ENCODE measurements around the gene EPHA8.

DNA sequence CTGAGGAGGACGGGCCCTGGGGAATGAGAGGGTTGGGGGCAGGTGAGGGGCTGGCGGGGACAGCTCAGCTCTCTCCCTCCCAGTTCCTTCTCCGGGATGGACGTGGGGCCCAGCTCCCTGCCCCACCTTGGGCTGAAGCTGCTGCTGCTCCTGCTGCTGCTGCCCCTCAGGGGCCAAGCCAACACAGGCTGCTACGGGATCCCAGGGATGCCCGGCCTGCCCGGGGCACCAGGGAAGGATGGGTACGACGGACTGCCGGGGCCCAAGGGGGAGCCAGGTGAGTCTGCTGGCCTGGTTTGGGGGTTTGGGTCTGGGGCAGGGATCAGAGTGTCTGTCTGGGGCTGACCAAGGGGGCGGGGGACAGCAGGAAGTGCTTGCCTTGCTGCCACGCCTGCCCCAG, 80.6 kb downstream of the EPHA8 start:
- TF ChIP-seq POLR2AphosphoS5 (IDR thresholded peaks at IDR 0.05), result no peak
- TF ChIP-seq, protein P1, sequence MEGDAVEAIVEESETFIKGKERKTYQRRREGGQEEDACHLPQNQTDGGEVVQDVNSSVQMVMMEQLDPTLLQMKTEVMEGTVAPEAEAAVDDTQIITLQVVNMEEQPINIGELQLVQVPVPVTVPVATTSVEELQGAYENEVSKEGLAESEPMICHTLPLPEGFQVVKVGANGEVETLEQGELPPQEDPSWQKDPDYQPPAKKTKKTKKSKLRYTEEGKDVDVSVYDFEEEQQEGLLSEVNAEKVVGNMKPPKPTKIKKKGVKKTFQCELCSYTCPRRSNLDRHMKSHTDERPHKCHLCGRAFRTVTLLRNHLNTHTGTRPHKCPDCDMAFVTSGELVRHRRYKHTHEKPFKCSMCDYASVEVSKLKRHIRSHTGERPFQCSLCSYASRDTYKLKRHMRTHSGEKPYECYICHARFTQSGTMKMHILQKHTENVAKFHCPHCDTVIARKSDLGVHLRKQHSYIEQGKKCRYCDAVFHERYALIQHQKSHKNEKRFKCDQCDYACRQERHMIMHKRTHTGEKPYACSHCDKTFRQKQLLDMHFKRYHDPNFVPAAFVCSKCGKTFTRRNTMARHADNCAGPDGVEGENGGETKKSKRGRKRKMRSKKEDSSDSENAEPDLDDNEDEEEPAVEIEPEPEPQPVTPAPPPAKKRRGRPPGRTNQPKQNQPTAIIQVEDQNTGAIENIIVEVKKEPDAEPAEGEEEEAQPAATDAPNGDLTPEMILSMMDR (IDR thresholded peaks at IDR 0.05), result no peak
